GM11168 (cell line): ENCODE results near the gene CCDC40.

ENCODE experiments used
- in situ Hi-C: fragments of 300-500 bp; cut with MboI; formaldehyde crosslinking; loops from one replicate; pipeline ENCODE4 v1.12.0; 2022; ENCODE audit warnings: low sequenced_read_pairs; ENCODE audit not compliant: unreplicated experiment

The CCDC40 gene

GRCh38 chr17:80110927-80111701 is 74.7 kb downstream of the CCDC40 start:
- in situ Hi-C loops = no loop called here

GRCh38 chr17:80111702-80112470 is 75.4 kb downstream of the CCDC40 start:
- in situ Hi-C loops = no loop called here

- in situ Hi-C loops = no loop called here
Measured at GRCh38 chr17:80112471-80113032, 76.1 kb downstream of the CCDC40 start.

- in situ Hi-C loops = no loop called here
Measured at GRCh38 chr17:80113033-80113484, 76.6 kb downstream of the CCDC40 start.

- in situ Hi-C loops = no loop called here
Measured at GRCh38 chr17:80114758-80115157, 78.3 kb downstream of the CCDC40 start.

- in situ Hi-C loops = no loop called here
Measured at GRCh38 chr17:80115159-80115558, 78.7 kb downstream of the CCDC40 start.

- in situ Hi-C loops = no loop called here
Measured at GRCh38 chr17:80116276-80116920, 80.0 kb downstream of the CCDC40 start.

- in situ Hi-C loops = no loop called here
Measured at GRCh38 chr17:80116921-80117380, 80.5 kb downstream of the CCDC40 start.

- in situ Hi-C loops = no loop called here
Measured at GRCh38 chr17:80117491-80118401, 81.3 kb downstream of the CCDC40 start.

- in situ Hi-C loops = no loop called here
Measured at GRCh38 chr17:80118601-80119270, 82.3 kb downstream of the CCDC40 start.

- in situ Hi-C loops = no loop called here
Measured at GRCh38 chr17:80119271-80119791, 82.9 kb downstream of the CCDC40 start.

- in situ Hi-C loops = no loop called here
Measured at GRCh38 chr17:80119839-80120238, 83.4 kb downstream of the CCDC40 start.

- in situ Hi-C loops = no loop called here
Measured at GRCh38 chr17:80122026-80122575, 85.7 kb downstream of the CCDC40 start.

- in situ Hi-C loops = no loop called here
Measured at GRCh38 chr17:80122926-80123505, 86.6 kb downstream of the CCDC40 start.

- in situ Hi-C loops = no loop called here
Measured at GRCh38 chr17:80123791-80124190, 87.3 kb downstream of the CCDC40 start.

- in situ Hi-C loops = no loop called here
Measured at GRCh38 chr17:80124351-80124981, 88.0 kb downstream of the CCDC40 start.

GRCh38 chr17:80125656-80126448 is 89.4 kb downstream of the CCDC40 start:
- in situ Hi-C loops = no loop called here
